ENCODE measurements around the gene SPTBN4.

GRCh38 chr19:40567040-40567749 is 100.4 kb downstream of the SPTBN4 start:
- no peak for TF ChIP-seq MAX (IDR thresholded peaks at IDR 0.05)
- no peak for TF ChIP-seq EP300 (IDR thresholded peaks at IDR 0.05; ENCODE audit: borderline replicate concordance)
- TF ChIP-seq RAD21 (IDR thresholded peaks at IDR 0.05; ENCODE audit: low read depth), result no peak
- TF ChIP-seq TEAD4 (IDR thresholded peaks at IDR 0.05), result no peak
- TF ChIP-seq USF1 (IDR thresholded peaks at IDR 0.05), result no peak
- no peak for TF ChIP-seq NFIC (IDR thresholded peaks at IDR 0.05)
- no peak for TF ChIP-seq YY1 (IDR thresholded peaks at IDR 0.05; ENCODE audit: low read depth)
- no peak for TF ChIP-seq CEBPB (IDR thresholded peaks at IDR 0.05)
- no peak for TF ChIP-seq TAF1 (IDR thresholded peaks at IDR 0.05; ENCODE audit: low read depth)
- TF ChIP-seq FOXM1 (IDR thresholded peaks at IDR 0.05; ENCODE audit: borderline replicate concordance, low read depth), result no peak
- no peak for TF ChIP-seq EGR1 (IDR thresholded peaks at IDR 0.05)
- no peak for TF ChIP-seq REST (IDR thresholded peaks at IDR 0.05; ENCODE audit: low read depth)
- no peak for TF ChIP-seq TCF12 (IDR thresholded peaks at IDR 0.05; ENCODE audit: low read depth)

All from Ishikawa (cell line).